GM21367 (cell line): ENCODE data around the gene POLR3H.

ENCODE experiments used
- ATAC-seq: cut with Tn5 transposase; IDR thresholded peaks from one replicate; pipeline ENCODE4 v1.9.1; 2021; ENCODE audit not compliant: unreplicated experiment

POLR3H gene

DNA sequence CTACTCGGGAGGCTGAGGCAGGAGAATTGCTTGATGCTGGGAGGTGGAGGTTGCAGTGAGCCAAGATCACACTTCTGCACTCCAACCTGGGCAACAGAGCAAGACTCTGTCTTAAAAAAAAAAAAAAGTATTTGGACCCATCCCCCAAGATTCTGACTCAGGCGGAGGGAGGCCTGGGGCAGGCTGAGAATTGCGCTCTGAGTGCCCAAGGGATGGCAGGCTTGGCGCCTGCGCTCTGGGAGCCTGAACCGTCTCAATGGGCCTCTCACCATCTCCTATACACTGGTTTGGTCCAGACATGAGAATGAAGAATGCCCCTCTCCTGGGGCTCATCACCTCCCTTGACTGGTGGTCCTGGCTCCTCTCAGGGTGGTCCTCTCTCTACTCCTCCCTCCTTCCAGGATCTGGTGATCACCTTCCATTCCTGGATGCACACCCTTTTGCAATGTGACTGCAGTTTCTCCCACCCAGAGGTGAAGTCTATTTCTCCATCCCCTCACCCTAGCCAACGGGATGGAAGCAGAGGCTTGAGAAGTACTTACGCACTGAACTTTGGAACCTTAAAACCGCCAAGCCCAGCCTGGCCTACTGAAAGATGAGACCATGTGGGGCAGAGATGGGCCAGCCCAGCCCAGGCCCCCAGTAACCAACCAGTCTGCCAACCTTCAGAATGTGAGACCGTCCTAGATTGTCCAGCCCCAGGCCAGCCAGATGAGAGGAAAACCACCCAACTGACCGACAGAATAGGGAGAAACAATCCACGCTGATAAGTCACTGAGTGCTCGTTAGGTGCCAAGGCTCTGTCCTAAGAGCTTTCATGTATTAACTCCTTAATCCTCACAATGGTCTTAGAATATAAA lies 4.9 kb downstream of the POLR3H start:
- no peak for ATAC-seq

DNA sequence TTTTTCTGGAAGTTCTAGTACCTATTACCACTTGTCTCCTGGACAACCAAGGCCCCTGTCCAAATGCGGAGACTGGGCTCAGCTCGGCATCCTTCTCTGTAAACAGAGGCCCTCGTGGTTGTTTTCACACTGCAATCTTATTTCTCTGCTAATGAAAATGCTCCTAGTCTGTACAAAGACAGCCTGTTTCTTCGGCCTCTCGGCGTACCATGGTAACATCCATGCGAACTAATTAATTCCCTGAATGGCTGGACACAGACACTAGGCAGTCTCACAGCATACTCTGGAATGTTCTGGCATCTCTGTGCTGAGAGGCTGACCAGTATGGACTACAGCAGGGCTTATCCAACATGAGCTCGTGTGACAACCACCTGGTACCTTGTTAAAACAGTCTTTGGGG lies 5.7 kb downstream of the POLR3H start:
- no peak for ATAC-seq

DNA sequence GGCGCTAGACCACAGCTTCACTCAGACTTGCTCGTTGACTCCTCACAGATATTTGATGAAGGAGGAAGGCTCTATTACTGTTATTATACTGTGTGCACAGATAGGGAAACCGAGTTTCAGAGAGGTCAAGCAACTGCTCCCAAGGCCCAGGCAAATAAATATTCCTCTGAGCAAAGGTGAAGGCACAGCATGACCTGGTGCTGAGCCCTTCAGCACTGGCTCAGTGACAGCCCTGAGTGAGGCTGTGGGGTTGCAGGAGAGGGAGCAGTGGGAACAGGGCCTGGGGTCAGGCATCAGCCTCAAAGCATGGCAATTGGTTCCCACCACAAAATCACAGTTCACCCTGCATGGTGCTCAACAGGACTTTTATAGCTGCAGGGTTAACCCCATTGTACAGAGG lies 7.1 kb downstream of the POLR3H start:
- no peak for ATAC-seq

DNA sequence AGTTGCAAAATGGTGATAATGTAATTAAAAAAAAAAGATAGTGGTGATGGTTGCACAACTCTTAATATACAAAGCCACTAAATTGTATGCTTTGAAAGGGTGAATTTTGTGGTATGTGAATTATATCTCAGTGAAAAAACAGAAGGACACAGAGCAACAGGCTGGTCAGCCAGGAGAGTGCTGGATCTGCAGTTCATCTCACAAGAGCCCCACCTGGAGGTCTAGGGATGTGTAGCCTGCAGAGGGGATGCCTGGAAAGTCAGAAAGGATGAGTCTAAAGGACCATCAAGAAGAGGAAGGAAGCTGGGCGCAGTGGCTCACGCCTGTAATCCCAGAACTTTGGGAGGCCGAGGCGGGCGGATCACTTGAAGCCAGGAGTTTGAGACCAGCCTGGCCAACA lies 9.0 kb downstream of the POLR3H start:
- ATAC-seq: no peak

DNA sequence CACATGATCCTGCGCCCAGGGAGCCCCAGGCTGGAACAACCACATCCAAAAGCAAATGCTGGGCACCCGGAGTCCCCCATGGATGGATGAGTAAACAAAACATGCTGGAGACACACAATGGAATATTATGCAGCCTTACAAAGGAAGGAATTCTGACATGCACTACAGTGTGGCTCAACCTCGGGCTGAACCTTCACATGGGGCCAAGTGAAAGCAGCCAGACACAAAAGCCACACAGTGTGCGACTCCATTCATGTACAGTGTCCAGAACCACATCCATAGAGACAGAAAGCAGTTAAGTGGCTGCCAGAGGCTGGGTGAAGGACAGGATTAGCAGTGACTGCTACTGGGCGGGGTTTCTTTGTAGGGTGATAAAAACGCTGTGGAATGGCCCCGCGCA lies 10.1 kb downstream of the POLR3H start:
- no peak for ATAC-seq

DNA sequence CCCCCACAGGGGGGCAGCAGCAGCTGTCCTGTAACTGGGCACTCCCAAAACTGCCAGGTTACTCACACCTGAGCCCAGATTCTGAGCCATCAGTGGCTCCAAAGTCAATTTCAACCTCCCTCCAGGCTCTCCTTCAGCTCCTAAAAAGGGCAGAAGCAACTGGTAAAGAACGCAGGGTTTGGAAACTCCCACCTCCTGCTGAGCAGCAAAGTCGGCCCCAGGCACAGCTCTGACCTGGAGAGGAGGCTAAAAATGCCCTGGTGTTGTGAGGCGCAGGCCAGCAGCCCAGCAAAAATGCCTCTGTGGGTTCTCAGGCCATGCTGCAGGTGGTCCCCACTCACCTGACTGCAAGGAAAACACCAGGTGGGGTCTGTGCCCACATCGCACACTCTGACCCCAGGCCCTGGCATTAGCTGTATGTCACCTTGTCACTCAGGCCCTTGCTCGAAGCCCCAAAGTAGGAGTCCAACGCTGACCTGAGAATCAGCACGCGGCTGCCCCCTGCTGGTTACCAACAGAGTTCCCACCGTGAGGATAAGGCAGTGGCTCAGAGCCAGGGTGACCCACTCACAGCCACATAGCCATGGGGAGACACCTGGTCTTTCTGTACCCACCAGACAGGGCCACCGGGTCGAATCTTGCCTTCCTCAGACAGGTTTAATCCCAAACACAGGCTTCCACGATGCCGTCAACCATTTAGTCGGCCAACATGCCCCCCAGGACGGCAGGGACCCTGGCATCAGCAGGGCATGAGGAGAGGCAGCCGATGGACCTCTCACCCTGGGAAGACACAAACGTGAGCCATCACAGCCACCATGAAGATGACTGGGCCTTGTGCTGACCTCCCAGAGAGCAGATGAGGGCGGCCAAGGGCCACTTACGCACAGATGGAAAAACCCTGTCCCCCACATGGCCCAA lies 11.1 kb downstream of the POLR3H start:
- ATAC-seq: no peak

DNA sequence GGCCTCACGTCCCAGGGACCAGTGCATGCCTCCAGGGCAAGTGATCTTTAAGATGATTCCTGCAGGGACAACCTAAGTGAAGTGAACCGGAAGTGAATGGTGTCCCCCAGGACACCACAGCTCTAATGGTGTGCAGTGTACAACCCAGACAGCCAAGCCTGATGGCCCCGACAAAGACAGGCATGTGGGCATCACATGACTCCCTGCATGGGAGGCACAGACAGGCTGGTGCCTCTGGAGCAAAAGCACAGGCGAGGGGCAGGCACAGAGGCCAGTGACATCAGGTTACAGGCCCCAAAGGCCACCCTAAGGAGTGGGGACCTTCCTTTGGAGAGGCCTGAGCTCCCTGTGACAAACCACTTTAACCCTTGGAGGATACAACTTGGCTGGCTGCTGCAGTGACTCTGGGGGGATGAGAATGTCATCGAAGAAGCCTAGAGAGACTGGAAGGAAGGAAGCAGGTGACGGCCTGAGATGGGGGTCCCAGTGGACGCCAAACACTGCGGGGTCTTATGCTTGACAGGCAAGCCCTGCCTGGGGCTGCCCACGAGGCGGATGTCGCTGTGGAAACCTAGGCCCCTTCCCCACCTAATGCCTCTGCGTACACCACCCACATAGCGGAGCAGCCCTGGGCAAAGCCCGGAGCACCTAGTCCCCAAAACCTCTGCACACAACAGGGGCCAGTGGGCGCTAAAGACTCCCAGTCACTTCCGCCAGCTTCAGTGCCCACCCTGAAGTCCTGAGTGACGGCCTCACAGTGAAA lies 12.4 kb downstream of the POLR3H start:
- ATAC-seq: no peak

DNA sequence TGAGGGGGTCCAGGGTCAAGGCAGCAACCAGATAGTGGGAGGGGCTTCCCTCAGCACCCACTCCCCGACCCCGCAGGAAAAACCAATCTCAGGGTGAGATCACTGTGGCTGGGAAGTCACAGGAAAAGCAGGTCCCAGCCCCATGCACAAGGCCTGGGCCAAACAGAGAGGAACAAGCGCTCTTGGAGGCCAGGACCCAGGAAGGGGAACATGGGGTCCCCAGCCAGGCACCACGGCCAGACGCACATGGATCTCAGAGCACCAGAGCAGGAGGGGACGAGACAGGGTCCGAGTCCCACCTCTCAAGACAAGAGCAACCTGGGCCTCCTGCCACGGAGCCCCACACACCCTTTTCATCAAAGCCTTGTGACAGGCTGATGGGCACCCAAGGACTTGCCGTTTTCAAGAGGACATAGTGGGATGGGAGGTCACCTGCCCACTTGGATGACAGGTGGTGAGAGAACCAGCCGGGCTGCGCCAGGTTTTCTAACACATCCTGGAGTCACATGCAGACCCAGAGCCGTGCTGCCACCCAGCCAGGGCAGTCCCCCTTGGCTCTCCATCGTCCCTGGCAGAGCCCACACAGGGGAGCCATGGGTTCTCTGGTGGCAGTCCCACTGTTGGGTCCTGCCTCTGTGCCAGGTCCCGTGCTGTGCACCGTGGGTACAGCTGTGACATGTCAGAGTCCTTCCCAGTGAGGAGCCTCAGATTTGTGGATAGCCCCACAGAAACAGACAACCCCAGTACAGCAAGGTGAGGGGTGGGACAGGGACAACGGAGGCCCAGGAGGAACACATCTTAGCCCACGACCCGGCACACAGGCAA lies 13.2 kb downstream of the POLR3H start:
- no peak for ATAC-seq

DNA sequence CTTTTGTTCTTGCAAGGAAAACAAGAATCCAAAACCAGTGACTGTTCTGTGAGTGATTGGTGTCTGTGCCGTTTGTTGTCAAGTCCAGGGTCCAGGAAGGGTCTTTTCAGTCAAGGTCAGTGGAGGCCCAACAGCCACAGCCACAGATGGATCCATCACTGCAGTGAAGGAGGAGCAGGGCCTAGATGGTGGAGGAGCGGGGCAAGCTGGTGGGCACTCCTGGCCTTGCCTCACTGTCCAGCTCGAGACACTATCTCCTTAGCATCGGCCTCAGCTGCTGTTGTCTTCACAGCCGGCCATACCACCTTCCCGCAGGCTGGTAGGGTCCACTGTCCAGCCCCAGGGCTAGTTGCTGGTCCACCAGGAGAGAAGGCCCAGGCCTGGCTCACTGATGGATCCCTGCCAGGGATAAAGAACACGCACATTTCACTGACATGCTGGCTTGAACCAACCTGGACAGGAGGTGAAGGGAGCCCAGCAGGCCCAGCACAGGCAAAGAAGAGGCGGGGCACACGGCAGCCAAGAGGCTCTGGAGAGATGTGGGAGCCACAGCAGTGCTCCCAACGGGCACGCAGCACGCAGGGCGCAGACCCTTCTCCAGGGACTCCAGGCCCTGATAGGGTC lies 15.2 kb downstream of the POLR3H start:
- no peak for ATAC-seq

DNA sequence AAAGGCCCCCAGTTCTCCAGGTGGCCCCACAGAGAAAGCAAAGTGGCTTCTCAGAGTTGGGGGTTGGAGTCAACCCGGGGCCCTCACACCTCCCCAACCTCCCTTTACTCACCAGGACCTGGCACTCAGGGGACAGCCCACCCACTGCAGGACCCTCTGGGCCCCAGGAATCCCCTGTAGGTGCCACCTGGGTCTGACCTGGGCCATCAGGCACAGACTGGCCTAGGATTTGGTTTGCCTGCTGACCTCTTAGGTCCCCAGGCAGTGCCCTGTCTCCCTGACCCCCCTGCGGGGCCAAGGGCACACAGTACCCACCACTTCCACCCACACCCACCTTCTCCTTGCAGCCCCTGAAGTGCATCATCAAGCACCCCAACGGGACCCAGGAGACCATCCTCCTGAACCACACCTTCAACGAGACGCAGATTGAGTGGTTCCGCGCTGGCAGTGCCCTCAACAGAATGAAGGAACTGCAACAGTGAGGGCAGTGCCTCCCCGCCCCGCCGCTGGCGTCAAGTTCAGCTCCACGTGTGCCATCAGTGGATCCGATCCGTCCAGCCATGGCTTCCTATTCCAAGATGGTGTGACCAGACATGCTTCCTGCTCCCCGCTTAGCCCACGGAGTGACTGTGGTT lies 16.0 kb downstream of the POLR3H start:
- ATAC-seq: no peak

DNA sequence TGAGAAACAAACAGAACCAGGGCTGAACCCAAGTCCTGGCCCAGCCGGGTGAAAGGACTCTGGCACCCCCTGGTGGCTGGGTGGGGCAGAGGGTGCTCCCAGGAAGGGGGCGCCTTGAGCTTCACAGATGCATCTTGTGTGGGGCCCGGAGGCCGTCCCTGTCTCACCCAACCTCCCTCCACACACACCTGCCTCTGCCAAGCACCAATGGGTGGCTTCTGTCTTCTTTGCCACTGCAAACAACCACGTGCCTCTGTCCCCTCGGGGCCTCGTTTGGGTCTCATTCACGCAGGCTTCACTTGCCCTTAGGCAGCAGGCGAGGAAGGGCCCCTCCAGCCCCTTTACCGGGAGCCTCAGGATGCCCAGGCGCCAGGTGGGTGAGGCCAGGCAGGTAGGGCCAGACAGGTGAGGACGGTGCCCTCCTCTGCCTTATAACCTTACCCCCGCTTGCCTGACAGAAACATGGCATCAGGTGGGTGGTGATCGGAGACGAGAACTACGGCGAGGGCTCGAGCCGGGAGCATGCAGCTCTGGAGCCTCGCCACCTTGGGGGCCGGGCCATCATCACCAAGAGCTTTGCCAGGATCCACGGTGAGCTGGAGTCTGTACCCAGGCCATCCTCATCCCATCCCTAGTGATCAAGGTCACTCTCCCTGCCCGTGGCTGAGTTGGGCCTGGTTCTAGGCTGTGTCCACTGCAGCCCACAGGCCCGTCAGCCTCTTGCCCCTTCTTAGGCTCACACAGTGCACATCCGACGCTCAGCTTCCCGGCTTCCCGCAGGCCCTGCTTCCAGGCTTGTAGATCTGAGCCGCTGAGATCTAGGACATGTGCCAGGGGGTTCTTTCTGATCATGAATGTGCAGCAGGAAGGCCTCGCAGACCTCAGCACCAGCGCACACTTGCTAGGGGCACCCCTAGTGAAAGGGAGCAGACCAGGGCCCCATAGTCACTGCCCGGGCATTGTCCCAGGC lies 17.2 kb downstream of the POLR3H start:
- ATAC-seq: no peak

DNA sequence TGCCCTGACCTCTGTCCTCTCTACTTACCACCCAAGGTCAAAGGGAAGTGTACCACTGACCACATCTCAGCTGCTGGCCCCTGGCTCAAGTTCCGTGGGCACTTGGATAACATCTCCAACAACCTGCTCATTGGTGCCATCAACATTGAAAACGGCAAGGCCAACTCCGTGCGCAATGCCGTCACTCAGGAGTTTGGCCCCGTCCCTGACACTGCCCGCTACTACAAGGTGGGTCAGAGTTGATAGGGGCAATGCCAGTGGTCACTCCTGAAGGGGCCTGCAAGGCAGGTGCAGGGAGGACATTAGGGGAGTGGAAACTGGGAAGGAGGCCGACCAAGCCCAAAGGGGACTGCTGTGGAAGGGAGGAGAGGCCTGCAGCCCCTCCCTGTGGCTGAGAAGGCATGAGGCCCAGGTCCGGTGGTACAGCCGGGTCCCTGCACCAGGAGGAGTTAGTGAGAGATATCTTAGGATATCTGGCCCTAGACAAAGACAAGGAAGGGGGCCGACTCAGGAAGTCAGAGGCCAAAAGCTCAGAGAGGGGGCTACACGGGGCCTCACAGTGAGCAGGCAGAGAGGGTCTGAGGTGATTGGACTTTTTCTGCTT lies 17.9 kb downstream of the POLR3H start:
- no peak for ATAC-seq

DNA sequence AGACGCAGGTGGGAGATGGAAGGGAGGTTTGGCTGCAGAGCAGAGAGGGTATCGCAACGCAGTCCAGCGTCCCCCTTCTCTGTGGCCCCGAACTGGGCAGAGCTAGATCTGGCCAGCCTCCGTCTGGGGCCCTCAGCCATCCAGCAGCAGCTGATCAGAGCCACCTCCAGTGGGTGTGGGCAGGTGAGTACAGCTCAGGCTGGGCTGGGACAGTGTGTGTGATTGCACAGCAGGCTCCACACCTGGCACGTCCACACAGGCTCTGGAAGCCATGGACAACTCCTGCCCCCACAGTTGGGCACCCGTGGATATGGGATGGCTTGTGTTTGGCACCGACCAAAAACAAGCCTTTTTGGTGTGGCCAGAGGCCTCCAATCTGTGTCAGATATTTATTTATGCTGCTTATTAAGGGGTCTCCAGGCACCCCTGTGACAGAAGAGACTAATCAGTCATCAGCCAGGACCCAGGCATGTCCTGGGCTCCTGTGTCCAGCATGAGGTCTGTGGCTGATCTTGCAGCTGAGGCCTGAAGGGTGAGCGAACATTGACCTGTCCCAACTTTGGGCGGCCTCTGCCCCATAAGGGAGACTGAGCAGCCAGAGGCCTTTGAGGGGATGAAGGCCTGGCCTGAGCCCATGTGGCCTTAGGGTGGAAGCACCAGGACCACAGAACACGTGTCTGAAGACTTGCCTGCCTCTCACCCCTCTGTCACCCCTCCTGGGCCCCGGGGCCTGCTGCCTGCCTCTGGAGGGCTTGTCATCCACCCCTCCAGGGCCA lies 18.6 kb downstream of the POLR3H start:
- no peak for ATAC-seq

DNA sequence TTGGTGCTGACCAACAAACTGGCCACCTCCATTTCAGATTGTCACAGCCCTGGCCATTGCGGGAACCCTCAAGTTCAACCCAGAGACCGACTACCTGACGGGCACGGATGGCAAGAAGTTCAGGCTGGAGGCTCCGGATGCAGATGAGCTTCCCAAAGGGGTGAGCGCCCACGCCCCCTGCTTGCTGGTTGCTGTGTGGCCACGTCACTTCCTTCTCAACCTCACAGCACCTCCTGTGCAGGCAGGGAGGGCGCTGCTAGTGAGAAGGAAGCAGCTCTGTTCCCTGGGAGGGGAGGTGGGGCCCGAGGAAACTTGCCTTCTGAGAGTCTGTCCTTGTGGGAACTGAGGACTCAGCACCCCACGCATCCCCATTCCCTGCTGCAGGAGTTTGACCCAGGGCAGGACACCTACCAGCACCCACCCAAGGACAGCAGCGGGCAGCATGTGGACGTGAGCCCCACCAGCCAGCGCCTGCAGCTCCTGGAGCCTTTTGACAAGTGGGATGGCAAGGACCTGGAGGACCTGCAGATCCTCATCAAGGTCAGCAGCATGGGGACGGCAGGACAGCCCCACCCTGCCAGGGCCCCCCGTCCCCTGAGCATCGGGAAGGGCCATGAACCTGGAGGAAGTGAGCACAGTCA lies 19.3 kb downstream of the POLR3H start:
- no peak for ATAC-seq

DNA sequence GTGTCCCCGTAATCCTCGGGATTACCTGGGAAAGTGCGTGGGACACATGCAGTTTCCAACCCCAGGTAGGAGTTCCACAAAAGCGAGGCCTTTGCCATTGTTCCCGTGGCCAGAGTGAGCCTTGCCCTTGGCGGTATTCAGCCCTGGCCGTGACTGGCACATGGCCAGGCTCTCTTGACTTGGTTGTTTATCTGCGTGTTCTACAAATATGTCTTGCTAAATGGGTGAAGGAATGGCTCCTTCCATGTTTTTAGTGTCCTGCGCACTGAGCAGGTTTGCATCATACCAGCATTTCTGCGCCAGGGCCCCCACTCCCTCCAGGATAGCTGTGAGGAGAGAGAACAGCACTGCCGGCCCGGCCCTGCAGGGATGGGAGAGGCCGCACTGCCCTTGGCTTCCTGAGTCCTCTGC lies 20.0 kb downstream of the POLR3H start:
- ATAC-seq: no peak

DNA sequence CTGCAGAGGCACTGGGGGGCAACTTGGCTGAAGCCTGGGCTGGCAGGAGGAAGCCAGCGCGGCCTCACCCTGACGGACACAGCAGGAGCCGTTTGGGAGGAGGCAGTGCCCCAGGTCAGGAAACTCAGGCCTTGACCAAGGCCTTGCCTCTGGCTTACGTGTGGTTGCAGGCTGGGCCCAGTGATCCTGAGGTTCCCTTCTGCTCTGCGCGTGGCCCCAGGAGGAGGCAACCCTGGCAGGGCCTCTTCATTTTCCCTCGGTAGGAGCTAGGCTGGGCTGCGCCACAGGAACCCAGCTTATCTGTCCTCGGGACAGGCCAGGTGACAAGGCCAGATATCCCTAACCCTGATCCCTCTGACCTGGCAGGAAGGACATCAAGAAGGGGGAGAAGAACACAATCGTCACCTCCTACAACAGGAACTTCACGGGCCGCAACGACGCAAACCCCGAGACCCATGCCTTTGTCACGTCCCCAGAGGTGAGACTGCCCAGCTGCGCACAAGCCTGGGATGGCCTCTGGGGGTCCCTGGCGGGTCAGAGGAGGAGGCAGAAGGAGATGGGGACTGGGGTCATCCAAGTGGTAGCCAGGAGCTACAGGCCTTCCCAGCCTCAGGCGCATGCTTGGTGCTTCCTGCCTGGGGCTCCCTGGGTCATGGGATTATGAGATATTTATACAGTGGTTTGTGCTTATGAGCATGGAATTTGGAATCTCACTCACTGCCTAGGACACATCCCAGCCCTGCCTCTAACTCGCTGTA lies 20.6 kb downstream of the POLR3H start:
- ATAC-seq: no peak
